Loucy (cell line): Measurements from ENCODE around the gene RPL22.

Experiments used
- EZH2phosphoT487 ChIP-seq: fragments of 200-600 bp; IDR thresholded peaks from 2 replicates; pipeline ENCODE4 v1.6.1; 2018; ENCODE audit warnings: antibody characterized with exemption, mild to moderate bottlenecking, moderate library complexity, borderline replicate concordance
- TF ChIP-seq, protein P1 (sequence below): fragments of 200-600 bp; sonication (generic); conservative IDR thresholded peaks from 2 replicates; pipeline ENCODE4 v1.5.1; 2014; ENCODE audit warnings: mild to moderate bottlenecking, antibody characterized with exemption, low read length

DNA sequence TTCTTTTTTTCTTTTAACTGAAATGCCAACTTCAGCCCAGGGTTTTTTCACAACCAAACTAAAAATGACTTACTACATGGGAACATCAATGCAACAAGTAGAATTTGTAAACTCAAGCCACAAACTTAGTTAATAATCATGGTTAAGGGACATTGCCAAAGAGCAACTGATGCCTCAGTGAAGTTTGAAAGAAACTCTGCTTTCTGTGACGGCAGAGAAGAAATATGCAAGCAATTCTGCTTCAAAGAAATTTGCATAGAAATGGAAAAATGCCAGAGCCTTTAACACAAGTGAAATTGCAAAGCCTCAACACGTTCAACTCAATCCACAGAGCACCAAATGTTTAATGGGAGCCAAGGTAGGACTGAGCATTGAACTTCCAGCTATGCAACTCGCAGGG, 14.2 kb downstream of the RPL22 start:
- TF ChIP-seq, protein P1, sequence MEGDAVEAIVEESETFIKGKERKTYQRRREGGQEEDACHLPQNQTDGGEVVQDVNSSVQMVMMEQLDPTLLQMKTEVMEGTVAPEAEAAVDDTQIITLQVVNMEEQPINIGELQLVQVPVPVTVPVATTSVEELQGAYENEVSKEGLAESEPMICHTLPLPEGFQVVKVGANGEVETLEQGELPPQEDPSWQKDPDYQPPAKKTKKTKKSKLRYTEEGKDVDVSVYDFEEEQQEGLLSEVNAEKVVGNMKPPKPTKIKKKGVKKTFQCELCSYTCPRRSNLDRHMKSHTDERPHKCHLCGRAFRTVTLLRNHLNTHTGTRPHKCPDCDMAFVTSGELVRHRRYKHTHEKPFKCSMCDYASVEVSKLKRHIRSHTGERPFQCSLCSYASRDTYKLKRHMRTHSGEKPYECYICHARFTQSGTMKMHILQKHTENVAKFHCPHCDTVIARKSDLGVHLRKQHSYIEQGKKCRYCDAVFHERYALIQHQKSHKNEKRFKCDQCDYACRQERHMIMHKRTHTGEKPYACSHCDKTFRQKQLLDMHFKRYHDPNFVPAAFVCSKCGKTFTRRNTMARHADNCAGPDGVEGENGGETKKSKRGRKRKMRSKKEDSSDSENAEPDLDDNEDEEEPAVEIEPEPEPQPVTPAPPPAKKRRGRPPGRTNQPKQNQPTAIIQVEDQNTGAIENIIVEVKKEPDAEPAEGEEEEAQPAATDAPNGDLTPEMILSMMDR, result no peak
- TF ChIP-seq EZH2phosphoT487, result no peak
